Cortex of kidney (tissue), 1 donor: ENCODE results near the gene DMRT2.

ENCODE experiments used
- DNase-seq: peaks from one replicate; lab custom pipeline; 2025; lab: John Stamatoyannopoulos, UW

DMRT2 gene

DNA sequence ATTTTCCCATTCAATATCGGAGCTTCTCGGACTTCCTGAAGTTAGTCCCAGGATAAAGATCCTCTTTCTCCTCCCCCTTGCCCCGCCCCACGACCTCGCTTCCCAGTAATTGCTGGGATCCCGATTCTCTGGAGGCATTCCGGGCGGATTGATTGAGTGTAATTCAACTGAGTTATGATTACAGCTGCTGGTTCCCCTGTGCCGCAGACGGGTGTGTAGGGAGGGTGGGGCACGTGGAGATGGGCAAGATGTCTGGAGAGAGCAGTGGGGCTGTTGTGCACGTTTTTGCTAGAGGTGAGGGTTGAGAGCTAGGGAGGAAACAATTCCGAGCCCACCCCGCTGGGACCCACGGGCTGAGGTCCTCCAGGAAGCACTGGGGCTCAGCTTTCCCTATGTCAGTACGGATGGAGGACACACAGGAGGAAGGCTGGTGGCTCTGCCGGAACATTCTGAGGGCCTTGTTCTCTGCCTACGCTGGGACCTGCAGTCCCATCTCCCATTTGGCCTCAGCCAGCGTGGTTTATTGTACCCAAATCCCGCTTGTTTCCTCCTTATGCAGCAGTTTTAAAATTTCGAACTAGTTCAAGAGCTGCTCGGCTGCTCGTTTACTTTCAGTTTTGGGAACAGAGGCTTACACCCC is 2.4 kb upstream of the DMRT2 start:
- no peak for DNase-seq

DNA sequence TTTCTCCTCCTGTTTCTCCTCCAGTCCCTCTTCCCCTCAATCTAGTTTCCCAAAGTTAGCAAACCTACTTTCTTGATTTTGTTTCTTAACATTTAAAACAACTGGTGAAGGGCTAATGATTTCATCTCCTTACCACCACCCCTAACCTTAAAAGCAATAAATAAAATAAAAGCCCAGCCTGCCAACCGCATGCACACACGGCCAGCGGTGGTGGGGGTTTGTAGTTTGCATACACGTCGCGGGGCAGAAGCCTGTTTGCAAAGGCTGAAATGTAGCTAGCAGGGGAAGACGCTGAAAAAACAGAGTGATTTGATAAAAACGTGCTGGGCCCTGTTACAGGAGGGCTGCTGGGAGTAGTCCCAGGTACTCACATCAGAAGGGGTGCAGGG is 1.9 kb upstream of the DMRT2 start:
- DNase-seq = no peak

DNA sequence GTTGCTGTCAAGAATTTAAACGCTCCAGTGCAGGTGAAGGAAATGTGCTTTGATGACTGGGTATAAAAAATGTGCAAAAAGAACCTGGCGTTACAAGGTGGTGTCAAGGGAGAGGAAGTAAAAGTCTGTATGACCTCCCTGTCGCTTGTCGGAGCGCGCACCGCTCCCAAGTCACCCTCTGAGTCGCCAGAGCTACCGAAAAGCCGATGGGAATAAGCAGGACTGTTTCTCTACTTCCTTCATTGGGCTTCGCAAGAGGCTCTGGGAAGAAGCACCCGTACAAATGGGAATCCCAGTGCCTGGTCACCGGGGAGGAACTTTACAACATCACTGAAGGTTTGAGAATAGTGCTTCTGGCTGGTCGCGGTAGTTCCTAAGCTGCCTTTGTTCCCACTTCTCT is 1.3 kb upstream of the DMRT2 start:
- no peak for DNase-seq

DNA sequence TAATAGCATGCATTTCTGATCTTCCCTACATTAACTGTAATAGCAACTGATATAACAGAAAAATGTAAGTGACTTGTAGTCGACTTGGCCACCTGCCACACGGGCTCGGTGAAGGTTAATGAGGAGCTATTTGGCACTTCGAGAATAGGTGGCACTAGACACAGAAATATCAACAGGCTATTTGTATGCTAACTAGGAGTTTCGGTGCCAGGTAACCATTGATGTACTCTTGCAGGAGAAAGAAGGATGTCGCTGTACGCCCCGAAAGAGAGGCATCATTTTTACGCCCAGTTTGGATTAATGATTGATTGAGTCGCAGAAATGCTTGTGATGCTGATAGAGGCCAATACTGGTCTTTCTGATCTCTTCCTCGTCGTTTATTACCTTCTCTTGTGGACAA is 516 bp upstream of the DMRT2 start:
- no peak for DNase-seq

DNA sequence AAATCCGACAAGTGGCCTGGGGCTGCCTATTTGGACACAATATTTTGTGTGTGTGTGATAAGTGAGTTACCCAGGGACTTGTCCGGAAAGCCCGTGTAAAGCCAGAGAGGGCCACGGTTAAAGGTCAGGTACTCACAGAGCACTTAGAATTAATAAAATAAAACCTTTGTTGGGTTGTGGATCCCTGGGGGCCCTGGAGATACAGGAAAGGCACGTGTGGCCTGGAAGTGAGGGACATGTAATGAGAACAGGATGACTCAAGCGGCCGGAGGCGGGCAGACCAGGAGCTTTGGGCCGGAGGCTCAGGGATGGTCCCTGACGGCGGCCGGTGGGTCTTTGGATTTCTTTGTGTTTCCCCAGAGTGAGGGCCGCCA is 1.0 kb downstream of the DMRT2 start:
- DNase-seq = no peak

DNA sequence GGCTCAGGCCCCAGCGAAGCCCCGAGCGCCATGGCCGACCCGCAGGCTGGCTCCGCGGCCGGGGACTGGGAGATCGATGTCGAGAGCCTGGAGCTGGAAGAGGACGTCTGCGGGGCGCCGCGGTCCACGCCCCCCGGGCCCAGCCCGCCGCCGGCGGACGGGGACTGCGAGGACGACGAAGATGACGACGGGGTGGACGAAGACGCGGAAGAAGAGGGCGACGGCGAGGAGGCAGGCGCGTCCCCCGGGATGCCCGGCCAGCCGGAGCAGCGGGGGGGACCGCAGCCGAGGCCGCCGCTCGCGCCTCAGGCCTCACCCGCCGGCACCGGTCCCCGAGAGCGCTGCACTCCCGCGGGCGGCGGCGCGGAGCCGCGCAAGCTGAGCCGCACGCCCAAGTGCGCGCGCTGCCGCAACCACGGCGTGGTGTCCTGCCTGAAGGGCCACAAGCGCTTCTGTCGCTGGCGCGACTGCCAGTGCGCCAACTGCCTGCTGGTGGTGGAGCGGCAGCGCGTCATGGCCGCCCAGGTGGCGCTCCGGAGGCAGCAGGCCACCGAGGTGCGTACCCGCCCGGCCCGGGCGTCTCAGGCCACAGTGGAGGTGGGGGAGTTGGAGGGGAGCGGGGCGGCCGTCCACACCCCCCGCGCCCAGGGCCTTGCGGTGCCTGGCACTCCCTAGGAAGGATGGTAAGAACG is 1.6 kb downstream of the DMRT2 start:
- DNase-seq = no peak

DNA sequence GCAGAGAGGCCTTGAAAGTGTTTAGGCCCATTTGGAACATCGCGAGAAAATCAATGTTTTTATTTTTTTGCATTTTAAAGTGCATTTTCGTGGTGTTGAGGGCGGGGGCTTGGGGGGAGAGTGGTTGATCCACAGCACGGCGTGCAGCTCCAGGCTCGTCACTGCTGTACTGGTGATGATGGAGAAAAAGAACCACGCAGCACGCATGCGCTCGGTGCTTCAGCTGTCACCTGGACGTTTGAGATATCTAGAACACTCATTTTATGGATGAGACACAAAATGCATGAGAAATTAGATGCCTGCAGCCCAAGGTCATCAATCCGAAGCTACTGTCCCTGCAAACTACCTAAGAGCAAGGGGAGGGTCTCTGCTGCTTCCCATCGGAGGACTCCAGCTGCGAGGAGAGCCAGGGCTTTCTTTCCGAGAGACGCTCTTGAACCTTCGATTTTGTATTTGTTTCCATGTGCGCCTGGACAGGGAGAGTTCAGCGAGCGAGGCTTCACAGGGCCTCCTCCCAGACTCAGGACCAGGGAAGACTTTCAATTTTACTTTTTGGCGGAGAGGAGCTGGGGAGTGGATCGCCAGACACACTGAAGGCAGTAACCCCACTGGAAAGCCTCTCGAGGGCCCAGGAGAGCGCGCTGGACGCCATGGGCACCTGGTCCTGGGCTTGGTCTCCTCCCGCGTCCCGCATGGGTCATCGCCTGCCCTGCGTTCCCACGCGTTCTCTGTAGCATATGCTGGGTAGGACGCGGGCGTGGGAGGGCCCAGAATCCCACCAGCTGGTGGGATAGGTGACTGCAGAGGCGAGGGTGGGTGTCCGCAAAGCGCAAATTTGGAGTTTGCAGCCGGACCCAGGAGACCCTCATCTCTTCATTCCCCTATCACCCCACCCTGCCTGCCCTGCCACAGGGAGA is 2.5 kb downstream of the DMRT2 start:
- no peak for DNase-seq

DNA sequence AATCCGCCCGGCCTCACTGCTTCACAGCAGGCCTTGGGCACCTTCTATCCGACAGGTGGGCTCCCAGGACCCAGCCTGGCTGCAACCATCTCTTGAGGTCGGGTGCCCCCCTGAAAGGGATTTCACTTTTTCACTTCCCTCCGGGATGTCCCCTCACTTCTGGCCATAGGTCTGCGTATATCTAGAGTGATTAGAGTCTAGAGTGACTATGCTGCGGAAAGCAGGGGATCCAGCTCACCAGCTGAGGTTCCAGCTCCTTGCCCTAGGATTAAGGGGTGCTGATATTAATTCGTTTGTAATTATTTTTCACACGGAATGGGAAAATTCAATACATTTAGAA is 3.1 kb downstream of the DMRT2 start:
- no peak for DNase-seq

DNA sequence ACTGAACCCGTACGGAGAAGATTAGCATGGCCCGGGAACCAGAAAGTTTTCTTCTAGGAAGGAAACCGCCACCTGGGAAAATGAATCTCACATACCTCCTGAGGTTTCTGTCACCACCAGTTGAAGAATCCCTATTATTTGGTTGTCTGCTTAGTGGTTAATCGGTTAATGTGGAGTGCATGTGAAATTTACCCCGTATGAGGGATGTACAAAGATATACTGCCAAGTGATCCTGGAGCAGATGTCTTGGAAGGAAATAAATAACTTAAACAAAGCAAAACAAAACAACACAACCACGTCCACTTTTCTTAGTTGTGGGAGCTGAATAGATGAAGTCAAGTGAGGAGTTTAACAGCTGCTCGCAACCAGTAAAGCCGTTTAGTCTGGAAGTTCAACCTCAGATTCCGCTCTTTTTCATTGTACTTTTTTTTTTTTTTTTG is 3.8 kb downstream of the DMRT2 start:
- DNase-seq = no peak

DNA sequence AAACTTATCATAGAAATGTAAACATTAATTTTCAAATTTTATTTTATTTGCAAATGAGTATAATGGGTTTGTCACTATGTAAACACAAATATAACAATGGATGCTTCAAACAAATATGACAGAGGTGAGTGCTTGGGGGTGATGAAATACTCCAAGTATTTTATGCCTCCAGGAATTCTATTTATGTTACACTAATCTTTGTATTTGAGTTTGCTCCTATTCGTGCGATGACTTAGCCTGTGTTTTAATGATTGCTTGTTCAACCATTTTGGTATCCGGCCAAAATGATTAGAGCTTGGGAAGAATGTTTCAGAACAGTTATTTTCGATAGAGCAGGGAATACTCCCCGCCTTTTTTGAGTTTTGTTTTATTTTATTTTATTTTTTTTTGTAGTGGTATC is 5.0 kb downstream of the DMRT2 start:
- DNase-seq = no peak

DNA sequence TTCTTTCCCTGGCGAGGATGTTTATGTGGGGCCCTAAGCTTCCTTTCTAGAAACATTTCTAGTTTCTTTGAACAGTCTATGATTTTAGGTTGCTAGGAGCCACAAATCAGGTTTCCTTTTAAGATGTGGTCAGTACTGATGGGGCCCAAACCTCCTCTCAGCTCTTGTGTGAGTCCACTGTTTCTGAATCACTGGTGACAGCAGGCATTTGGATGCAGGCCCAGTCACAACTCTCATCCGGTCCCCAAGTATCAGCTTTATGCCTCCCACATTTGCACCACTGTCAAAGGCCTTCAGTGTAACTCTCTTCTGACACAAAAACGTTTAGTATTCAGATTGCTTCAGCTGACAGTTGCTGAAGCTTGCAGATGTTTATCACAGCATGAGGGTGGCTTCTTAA is 7.8 kb downstream of the DMRT2 start:
- DNase-seq = no peak

DNA sequence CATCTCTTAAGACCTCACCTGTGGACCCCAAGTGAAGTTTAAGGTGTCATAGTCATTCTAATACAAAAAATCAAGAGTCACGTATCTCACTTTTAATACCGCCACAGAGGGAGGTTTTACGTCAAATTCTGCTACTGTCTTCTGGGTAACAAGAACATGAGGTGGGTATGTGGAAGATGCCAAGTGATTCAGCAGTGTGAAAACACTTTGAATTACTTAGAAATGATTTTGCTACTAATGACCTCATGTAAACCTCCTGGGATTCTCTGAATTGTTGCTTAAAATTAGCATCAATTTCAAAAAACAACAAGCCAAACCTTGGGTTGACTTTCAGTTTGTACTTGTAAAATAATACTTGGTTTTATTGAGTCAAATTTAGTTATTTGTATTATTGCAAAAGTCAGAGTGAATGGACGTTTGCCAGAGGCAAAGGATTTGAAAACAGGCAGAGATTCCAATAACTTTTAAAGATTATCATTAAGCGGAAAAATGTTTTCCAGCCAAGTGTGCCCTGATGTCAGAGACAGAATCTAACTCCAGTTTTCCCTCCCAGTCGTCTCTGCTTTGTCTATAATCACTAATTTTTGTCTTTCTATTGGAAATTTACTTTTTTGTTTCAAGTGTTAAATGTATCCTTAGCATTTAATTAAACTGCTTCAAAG is 8.8 kb downstream of the DMRT2 start:
- no peak for DNase-seq

DNA sequence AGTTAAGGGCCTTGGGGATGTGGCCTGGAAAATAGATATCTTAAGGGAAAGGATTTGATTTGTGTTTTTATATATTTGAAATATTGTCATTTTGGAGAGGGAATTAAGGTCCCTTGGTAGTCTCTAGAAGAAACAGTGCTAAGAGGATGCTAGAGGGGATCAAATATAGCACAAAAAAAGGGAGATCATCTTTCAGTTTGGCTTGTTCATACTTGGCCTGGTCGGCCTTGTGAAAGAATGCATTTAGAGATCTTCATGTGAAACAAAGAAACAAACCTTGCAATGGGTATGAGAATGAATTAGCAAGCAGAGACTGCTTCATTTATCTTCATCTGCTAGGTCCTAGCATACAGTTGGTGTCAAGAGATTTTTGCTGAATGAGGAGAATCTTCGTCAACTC is 15.0 kb downstream of the DMRT2 start:
- DNase-seq = no peak

DNA sequence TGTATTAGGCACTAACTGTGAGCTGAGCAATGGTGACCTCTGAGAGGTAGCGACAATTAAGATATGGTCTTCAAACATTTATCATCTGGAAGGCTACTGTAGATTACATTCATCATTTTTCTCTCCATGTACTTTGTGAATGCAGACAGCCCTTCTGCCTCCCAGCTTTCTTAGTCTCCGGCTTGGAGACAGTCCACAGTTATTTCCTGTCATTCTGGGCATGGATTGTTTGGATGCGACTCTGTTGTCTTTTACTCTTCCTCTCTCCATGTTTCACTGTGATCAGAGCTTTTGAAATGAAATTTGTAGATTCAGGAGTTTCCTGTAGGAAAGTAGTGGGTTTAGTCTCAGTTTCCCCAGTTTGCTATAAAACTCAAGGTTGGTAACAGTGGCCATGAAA is 20.5 kb downstream of the DMRT2 start:
- no peak for DNase-seq

DNA sequence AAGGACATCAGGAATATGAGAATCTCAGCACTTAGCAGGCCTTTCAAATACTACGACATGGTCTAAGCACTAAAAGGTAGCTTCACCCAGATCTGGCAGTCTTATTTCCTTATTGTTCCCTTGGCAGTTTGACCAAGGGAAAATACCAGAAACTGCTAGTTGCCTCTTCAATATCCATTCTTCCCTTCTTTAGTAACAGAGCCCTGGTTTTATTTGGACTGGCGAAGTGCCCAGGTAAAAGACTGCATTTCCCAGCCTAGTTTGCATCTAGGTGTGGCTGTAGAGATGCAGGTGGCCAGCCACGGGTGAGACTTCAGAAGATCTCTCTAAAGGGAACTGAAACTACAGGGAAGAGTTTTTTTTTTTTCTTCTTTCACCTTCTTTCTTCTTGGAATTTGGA is 21.6 kb downstream of the DMRT2 start:
- no peak for DNase-seq

DNA sequence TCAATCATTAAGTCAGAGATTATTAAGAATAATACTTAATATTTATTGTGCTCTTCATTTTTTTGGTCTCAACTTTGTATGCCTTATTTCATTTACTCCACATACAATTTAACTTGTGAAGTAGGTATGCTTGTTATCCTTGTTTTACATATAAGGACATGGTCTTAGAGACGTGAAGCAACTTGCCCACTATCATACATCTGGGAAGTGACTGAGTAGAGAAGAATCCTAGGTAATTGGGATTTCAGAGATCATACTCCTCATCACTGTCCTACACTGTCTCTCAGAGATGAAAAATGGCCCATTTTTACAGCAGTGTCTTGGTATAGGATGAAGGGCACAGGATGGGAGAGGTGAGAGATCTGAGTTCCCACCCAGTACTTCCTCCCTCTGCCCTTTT is 23.3 kb downstream of the DMRT2 start:
- DNase-seq = no peak

DNA sequence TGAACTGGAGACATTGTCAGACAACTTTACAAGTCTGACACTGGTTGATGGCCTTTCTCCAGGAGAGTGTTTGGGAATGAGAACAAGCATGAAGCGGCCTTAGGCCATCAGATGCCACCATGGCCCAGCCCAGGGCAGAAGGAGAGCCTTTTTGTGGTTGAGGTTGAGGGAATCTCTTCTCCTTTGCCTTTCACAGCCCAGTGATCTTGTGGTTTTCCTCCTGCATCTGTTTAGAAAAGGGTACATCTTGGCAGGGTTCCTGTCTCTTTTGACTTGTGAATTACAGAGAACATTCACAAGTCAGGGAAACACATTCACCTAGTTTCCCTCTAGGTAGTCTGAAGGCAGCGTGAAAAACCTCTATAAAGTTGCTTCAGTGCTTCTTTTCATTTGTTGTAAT is 27.5 kb downstream of the DMRT2 start:
- no peak for DNase-seq

DNA sequence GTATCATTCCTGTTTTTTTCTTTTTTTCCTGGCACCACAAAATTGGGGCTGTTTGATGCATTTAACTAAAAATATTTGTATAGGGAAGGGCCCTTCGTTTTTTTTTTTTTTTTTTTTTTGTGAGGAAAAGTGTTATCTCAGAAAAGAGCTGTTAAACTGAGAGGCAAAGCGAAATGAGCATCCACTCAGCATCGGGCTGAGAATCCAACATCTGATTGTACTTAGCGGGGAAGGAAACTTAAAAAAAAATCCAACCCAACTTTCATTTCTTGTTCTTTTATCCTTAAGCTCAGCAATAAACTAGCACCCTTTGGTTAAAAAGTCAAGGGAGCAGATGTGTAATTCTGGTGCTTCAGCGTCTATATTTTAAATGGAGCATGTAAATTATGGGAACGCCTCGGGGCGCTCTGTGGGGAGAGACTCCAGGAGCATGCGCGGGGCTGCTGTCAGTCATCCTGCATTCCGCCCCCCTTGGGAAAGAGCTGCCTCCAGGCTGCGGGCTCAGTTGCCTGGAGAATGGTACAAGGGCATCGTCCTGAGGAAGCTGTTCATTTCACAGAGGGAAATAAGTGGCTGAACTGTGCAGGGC is 33.3 kb downstream of the DMRT2 start:
- DNase-seq = no peak

DNA sequence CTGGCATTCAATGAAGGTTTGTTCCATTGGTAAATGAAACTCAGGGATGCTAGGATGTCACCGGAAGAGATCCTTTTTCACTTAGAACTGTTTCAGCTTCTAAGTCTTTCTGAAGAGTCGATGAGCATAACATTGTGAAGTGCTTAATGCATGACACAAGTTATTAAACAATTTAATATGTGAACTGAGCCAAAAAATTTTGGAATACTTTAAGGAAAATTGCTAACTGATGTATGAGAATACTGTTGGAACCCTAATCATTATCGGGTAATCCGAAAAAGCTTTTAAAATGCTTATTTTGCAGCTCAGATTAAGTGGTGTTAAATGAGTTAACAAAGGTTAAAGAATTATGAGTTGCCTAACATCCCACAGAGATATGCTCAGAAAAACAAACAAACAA is 34.9 kb downstream of the DMRT2 start:
- no peak for DNase-seq

DNA sequence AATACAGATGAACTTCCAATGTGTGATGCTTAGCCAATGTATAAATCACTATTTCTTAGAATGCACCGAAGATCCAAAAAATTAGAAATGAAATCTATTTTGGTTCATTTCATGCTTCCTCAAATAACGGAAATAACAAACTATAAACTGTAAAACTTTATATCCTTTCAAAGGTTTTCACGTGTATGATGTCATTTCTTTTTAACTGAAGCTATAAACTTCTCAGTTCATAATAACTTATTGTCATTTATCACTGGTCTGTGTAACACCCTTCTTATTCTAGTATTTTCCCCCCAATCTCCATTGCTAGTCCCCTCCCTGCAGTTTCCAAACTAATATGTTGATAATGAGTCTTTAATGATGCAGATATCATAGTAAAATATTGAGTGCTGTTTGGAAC is 36.4 kb downstream of the DMRT2 start:
- no peak for DNase-seq

DNA sequence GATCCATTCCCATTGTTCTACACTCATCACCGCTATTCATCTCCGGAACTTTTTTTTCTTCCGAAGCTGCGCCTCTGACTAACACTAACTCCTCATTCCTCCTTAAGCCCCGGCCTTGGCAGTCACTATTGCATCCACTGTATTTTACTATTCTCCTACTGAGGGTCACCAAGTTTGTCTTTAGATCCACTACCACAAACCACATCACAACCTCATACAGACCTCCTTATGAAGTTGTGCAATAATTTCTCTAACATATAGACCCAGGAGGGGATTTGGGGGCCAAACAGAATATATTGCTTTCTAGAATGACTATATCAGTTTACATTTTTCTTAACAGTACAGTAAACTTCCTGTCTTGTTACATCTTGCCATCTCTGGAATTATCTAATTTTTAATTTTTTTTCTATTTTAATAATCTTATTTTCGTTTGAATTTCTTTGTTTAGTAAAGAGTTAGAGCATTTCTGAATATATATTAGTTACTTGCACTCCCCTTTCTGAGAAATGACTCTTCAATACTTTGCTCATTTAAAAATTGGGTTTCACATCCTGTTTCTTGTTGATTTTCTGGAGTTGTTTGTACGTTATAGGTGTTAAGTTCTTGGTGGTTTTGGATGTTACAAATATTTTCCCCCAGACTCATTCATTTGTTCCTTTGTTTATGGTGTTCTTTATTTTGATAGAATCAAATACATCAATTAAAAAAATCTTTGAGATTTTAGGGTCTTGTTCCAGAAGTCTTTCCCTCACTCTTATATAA is 37.1 kb downstream of the DMRT2 start:
- DNase-seq = no peak

DNA sequence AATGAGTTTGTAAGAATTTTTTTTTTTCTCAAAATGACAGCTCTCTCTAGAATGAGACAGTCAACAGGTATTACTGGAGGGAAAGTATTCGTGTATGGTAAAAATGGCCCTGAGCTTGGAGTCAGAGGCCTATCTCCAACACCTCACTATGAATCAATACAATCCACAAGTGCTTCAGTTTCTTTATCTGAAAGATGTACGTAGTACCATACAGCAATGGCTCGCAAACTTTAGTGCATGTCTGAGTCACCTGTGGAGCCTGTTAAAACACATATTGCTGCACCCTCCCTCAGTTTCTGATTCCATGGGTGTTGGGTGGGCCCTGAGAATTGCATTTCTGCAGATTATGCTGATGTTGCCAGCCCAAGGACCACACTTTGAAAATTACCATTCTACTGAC is 44.6 kb downstream of the DMRT2 start:
- no peak for DNase-seq
